HK-2 (cell line): ENCODE data around the gene HDHD5.
A peak's percentile ranks its signal among the peaks of the same experiment; 100 is the strongest.

Experiments used
- DNase-seq: peaks from one replicate; pipeline ENCODE4 v3.0.0-alpha.2; 2018; ENCODE audit not compliant: unreplicated experiment

HDHD5 gene

DNA sequence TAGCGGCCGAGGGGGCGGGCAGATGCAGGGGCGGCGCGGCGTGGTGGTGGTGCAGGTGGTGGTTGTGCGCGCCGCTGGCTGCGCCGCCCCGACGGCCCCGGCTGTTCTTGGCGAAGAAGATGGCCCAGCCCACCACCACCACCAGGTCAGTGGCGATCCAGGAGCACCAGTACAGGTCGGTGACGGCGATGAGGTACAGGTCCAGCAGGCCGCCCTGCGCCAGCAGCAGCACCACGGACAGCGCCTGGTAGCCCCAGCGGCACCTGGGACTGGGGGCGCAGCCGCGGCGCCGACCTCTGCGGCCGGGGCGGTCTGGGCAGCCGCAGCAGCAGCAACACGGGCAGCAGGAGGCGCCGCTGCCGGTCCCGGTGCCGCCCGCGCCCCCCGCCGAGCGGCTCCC is 38.8 kb downstream of the HDHD5 start:
- DNase-seq = peak; percentile 61

DNA sequence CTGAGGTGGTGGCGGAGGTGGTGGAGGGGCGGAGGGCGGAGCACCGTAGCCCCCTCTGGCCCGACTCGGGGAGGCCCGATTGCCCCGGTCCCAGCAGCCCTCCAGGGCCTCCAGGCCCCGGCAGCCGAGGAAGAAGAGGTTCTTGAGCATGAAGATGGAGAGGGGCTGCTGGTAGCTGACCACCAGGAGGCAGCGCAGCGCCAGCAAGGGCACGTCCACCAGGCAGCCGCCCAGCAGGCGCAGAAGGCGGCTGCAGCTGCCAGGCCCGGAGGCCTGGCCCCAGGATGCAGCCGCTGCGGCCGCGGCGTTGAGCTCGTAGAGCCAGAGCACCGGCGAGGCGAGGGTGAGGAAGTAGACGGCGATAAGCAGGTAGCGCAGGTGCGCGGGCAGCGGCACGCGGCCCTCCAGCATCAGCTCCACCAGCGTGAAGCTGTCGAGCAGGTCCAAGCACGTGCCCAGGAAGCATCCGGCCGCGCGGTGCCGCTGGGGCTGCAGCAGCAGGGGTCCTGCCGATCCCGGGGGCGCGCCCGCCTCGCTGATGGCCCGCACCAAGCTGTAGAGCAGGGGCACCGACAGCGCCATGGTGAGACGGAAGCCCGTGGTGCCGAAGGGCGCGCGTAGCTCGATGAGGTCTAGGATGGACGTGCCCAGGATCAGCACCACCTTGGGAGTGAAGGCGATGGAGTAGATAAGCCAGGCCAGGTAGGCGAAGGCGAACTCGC is 39.4 kb downstream of the HDHD5 start:
- DNase-seq = no peak

DNA sequence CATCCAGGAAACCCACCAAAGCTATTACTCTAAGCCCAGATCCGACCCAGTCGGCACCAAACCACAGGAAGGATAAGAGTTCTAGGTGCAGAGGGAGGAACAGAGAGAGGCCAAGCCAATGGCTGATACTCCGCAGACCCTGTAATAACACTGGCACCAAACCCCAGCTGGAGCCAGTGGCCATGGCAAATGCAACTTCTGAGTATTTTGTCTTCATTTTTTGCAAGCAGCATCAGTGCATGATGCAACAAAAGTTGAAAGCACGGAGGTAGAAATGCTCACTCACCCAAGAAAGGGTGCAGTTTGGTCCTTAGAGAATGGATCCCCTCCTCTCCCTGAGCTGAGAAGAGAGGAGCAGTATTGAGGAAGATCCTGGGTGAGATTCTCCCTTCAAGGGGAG is 40.7 kb downstream of the HDHD5 start:
- DNase-seq = no peak

DNA sequence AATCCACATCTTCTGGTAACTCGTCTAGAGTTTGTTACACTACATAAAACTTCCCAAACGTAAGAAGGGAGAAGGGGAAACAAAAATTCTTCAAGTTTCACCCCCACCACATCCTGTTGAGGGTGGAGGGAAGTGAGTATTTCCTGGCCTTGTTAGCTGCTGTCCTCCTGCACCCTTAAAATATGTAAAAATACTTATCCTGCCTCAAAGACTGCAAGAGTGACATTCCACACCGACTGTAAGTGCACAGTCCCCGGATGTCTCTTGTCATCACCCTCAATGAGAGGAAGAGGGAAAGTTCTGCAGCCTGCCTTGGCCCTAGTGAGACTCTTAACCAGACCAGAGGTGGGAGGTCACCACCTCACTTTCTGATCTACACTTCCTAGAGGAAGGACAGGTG is 41.2 kb downstream of the HDHD5 start:
- DNase-seq = no peak

DNA sequence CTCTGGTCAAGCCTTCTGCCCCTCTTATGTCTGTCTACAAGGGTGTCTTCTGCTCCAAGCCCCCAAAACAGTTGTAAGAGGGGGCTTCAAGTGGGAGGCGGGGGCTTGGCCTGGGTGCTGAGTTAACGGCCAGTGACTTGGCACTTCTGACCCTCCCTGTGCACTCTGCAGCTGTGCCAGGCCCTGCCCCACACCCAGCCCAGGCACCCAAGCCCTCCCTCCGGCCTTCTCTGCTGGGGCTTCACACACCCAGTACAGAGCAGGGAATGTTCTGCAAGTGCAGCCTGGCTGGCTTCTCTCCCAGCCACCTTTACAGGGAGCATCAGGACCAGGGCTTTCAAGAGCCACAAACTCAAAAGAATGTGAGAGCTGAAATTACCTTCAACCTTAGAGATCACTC is 41.7 kb downstream of the HDHD5 start:
- no peak for DNase-seq

DNA sequence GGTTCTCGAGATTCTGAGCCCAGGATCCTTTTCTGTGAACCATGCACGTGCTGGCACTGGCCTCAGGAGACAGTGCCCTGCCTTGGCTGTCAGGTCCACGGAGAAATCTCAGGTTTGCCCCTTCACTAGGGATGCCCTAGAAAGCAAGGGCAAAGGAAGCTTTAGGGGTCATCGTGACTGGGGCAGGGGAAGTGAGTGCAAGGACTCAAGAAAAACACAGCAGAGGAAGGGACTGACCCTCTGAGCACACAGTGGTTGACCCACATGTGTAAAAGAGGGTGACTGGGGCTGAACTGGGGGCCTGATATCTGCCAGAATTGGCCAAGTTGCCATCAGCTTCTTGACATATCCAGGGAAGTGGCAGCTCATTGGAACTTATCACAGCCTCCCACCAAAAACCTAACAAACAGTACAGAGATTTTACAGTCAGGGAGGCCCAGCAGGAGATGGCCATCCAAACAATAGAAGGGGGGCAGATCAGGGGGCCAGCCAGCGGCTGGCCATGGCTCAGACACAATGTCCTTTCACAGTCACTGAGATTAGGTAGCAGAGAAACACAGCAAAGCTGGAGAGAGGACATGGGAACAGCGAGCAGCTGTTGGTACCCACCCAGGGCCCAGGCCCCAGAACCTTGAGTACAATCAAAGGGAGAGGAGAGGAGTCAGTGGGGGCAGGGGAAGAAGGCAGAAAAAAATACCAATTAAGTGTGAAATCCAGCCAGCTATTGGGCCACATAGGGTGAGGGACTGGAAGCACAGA is 42.3 kb downstream of the HDHD5 start:
- DNase-seq = no peak

DNA sequence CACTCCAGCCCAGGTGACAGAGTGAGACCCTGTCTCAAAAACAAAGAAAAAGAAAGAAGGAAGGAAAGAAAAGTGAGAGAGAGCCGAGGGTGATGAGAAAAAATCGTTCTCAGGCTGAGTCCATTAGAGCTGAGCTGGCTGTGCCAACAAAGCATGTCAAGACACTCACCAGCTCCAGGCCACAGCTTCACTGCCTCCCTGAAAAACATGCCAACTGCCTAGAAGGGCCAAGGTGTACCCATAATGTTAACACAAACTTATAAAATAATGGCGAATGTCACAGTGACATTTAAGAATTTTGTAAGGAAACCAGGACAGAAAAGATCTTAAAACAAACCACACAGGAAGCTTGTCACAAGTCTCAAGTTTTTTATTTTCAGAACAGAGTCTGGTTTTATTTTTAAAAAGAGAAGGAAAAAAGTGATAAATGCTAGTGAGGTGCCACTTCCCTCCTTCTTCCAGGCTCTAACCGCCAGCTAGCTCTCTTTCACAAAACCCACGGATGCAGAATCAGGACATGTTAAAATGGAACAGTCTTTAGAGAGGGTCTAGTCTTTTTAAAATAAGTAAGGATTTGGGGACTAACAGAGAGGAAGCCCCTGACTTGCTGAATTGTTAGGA is 43.0 kb downstream of the HDHD5 start:
- DNase-seq = no peak

DNA sequence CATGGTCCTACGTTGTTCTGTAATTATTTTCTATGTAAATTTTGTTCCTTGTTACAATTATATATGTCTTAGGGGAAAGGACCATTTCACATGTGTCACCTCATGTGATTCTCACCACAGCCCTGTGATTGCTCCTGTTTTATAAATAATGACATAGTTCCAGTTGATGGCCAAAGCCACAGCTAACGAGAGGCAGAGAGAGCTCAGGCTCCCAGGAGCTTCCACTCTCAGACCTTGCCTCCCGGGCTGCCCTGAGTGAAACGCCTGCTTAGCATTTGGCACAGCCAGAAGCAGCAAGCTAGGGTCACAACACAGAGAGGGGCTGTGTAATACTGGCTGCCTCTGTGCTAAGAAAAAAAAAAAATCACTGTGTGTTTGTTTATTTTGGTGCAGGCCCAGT is 43.8 kb downstream of the HDHD5 start:
- no peak for DNase-seq

DNA sequence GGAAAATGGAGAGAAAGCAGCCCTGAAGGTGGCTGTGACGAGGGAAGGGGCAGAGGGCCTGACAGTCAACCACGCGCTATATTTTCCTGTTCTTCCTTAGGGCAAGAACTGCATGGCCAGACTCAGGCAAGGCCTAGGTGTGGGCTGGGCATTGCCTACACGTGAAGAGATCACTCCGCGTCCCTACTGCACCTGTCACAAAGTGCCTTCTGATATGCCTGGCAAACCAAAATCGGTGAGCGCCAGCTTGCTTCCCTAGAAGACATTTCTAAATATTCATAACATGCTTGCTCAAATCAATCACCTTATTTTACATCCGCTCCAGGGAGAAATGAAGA is 44.2 kb downstream of the HDHD5 start:
- no peak for DNase-seq

DNA sequence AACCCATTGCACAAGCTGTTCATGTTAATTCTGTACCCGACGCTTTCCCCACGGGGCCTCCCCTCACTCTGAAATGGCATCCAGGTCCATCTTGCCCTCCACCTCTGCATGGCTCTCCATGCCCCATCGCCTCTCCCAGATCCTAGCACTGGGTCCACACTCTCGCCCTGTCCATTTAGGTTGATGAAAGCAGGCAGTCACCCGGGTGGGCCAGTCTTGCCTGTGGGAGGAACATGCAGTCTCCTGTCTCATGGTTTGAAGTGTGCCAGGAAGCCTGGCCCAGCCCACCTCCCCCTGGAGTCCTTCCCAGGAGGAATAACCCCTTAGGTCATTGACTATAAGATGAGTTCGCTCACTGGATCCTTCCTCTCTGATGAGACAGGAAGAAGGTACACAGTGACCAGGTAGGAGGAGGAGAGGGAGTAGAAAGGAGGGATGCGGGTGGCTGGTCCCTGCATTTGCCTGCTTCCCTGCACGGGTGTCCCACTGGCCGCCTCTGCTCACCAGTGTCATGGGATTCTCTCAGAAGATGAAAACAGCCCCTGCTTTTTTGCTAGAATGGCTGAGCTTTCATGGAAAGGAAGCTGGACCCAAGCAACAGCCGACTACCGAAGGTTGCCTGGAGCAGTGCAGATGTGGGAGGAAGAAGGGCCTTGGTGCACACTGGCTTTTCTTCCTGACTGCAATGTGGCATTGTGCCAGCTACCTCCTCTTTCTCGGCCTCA is 44.7 kb downstream of the HDHD5 start:
- no peak for DNase-seq

DNA sequence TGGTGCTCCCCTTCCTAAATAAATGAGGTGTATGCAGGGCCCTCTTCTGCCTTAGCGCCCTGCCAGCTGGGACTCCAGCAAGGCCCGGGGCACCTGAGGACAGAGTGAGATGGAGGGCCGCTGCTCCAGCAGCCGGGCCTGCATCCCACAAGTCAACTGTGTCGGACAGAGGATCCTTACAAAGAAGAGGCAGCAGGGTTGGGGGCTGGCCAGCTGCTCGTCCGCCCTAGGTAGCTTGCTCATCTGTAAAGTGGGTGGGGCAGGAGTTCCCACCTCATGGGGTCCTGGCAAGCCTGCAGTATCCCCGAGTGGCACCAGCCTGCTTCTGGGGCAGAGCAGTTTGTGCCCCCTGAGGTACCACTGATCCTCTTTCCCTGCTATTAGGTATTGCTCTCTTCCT is 45.5 kb downstream of the HDHD5 start:
- no peak for DNase-seq

DNA sequence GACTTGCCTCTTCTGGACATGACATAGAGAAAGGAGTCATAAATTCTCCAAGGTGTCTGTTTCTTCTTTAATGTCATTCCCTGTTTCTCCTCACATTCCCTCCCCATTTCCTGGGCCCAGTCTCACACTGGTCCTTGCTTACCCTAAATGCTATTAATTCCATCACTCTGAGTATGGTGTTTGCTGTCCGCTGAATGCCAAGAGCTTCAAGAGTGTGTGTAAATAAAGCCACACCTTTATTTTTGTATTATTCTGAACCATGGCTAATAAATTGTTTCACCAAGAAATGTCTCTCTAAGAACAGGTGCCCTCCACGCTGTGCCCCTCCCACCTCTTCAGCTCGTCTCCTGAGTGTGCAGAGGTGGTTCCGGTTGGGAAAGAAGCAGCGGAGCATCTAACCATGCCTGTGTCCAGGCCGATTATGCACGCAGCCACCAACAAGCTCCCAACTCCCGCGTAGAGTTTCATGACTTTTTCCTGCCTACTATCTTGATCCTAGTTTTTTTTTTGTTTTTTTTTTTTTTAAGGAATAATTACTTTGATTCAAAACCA is 46.5 kb downstream of the HDHD5 start:
- DNase-seq = peak; percentile 17

DNA sequence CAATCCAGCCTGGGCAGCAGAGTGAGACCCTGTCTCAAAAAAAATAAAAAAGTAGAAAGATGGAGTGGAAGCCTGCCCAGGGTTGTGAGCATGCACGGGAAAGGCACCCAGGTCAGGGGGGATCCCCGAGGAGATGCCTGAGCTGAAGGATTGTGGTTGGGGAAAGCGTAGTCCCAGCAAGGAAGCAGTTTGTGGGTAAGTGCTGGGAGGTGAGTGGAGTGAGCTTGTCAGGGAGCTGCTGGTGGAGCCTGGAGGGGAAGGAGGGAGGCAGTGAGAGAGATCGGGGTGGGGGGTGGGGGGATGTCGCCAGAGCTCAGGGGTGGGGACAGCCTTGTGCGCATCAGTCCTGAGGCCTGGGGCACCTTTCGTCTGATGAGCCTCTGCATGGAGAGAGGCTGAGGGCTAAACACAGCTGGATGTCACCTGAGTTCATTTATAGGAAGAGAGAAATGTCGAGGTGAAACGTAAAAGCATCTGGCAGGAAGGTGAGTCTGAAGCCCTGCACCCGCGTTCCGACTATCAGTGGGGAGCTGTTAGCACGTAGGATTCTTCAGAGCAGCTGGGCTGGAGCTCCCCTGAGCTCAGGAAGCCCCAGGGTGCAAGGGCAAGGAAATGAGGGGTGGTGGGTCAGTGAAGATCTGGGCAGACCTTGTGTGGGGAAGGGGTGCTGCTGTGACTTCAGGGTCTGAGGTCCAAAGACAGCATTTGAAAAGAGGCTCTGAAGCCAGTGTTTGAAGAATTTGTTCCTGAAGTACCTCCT is 48.1 kb downstream of the HDHD5 start:
- no peak for DNase-seq

DNA sequence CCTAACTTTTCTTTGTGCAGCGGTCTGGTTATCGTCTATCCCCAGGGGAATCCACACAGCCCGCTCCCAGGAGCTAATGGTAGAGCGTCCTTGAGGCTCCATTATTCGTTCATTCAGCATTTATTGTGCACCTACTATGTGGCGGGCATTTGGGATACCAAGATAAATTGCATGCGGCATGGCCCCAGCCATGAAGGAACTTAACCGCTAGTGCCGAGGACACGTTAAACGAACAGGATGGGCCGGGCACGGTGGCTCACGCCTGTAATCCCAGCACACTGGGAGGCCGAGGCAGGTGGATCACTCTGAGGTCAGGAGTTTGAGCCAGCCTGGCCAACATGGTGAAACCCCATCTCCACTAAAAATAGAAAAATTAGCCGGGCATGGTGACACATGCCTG is 49.1 kb downstream of the HDHD5 start:
- no peak for DNase-seq

DNA sequence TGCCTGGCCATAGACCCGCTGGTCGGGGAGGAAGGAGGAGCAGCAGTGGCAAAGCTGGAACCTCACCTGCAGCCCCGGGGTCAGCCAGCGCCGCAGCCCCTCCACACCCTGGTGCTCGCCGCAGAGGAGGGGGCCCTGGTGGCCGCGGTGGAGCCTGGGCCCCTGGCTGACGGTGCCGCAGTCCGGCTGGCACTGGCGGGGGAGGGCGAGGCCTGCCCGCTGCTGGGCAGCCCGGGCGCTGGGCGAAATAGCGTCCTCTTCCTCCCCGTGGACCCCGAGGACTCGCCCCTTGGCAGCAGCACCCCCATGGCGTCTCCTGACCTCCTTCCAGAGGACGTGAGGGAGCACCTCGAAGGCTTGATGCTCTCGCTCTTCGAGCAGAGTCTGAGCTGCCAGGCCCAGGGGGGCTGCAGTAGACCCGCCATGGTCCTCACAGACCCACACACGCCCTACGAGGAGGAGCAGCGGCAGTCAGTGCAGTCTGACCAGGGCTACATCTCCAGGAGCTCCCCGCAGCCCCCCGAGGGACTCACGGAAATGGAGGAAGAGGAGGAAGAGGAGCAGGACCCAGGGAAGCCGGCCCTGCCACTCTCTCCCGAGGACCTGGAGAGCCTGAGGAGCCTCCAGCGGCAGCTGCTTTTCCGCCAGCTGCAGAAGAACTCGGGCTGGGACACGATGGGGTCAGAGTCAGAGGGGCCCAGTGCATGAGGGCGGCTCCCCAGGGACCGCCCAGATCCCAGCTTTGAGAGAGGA is 49.8 kb downstream of the HDHD5 start:
- DNase-seq = no peak

DNA sequence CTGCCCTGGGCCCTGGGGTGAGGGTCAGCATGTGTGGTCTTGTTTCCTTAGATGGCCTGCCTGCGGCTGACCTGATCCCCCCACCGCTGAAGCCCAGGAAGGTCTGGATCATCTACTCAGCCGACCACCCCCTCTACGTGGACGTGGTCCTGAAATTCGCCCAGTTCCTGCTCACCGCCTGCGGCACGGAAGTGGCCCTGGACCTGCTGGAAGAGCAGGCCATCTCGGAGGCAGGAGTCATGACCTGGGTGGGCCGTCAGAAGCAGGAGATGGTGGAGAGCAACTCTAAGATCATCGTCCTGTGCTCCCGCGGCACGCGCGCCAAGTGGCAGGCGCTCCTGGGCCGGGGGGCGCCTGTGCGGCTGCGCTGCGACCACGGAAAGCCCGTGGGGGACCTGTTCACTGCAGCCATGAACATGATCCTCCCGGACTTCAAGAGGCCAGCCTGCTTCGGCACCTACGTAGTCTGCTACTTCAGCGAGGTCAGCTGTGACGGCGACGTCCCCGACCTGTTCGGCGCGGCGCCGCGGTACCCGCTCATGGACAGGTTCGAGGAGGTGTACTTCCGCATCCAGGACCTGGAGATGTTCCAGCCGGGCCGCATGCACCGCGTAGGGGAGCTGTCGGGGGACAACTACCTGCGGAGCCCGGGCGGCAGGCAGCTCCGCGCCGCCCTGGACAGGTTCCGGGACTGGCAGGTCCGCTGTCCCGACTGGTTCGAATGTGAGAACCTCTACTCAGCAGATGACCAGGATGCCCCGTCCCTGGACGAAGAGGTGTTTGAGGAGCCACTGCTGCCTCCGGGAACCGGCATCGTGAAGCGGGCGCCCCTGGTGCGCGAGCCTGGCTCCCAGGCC is 50.6 kb downstream of the HDHD5 start:
- DNase-seq = no peak

DNA sequence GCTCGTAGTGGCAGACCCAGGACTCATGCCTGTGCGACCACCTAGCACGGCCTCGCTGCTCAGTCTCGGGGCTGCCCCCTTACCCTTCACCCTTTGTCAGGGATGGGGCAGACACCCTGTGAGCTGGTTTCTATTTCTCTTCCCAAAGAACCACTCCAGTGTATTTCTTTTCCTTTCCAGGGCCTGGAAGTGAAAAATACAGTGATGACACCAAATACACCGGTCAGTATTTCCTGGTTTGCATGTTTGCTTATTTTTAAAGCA is 51.6 kb downstream of the HDHD5 start:
- no peak for DNase-seq

DNA sequence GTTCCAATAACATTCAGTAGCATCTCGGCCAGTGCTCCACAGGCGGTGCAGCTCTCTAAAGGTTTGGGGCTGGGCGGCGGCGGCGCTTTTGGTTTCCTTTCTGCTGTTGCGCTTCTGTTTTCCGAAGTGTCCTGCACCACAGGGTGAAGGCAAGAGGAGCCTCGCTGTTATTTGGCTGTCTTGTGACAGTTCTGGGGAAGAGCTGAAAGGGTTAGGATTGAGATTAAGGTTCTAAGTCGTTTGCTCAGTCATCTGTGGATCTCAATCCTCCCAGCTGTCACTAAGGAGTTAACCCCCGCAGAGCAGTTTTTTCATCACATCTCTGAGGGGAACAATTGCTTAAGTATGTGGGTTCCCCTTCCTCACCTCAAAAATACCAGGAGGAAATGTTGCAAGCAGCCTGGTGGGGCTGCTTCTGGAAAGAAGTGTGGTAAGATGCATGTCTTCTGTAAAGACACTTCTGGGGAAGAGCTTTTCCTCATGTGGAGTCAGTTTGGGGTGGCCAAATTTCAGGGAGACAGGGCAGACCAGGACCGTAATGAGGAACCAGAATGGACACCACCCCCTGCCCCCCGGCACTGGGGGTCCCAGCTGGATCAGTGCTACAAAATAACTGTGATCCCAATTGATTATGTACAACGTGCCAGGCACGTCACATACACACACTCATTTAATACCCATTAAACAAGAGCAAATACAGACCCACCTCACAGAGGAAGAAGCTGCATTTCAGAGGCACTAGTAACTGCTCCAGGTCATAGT is 52.1 kb downstream of the HDHD5 start:
- DNase-seq = no peak

DNA sequence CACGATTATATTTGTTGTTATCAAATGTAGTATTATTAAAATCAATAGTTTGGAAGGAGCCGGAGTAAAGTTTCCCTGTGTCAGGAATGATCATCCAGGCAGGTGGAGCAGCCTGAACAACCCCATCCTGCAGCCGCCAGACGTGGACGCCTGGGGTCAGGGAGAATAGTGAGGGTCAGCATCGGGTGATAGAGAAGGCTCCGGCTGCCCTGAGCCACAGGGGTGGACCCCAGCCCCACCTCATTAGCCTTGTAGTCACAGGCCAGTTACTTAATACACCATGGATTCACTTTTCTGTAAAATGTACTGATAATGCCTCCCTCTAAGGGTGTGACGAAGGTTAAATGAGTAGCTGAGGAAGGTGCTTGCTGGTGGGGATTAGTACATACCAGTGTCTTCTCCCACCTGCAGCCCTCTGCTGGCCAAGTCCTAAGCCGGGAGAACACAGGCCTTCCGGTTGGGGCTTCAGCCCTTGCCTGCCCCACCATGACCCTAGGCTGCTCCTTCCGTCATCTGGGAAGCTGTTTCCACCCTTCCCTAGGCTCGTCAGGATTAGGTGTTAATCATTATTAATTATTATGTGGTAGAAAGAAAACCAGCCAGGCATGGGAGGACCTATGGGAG is 52.8 kb downstream of the HDHD5 start:
- DNase-seq = no peak
